ENCODE data around the gene FAM174A.

FAM174A gene

GRCh38 chr5:100535060-100536005 is at the start of gene FAM174A:
Gene FAM174A, plus strand, starts transcription at chr5:100535374. Its CDS starts 157 bp downstream, at chr5:100535531.
- DNase-seq (ENCODE audit: low read depth) = peak; percentile 85

- no peak for DNase-seq (ENCODE audit: low read depth)
Observed at GRCh38 chr5:100493996-100494395, 41.2 kb upstream of the FAM174A start.

GRCh38 chr5:100496296-100496695 is 38.9 kb upstream of the FAM174A start:
- no peak for DNase-seq (ENCODE audit: low read depth)

- DNase-seq (ENCODE audit: low read depth) = no peak
Observed at GRCh38 chr5:100502684-100503083, 32.5 kb upstream of the FAM174A start.

- no peak for DNase-seq (ENCODE audit: low read depth)
Observed at GRCh38 chr5:100505984-100506670, 29.0 kb upstream of the FAM174A start.

GRCh38 chr5:100516285-100516684 is 18.9 kb upstream of the FAM174A start:
- no peak for DNase-seq (ENCODE audit: low read depth)

- DNase-seq (ENCODE audit: low read depth) = no peak
Observed at GRCh38 chr5:100517301-100517974, 17.7 kb upstream of the FAM174A start.

GRCh38 chr5:100518377-100518776 is 16.8 kb upstream of the FAM174A start:
- no peak for DNase-seq (ENCODE audit: low read depth)

- no peak for DNase-seq (ENCODE audit: low read depth)
Observed at GRCh38 chr5:100519075-100519474, 16.1 kb upstream of the FAM174A start.

GRCh38 chr5:100520348-100520747 is 14.8 kb upstream of the FAM174A start:
- DNase-seq (ENCODE audit: low read depth) = no peak

- no peak for DNase-seq (ENCODE audit: low read depth)
Observed at GRCh38 chr5:100537946-100538345, 2.8 kb downstream of the FAM174A start.

GRCh38 chr5:100539519-100539918 is 4.3 kb downstream of the FAM174A start:
- no peak for DNase-seq (ENCODE audit: low read depth)

GRCh38 chr5:100542086-100542485 is 6.9 kb downstream of the FAM174A start:
- DNase-seq (ENCODE audit: low read depth) = no peak

GRCh38 chr5:100546001-100546400 is 10.8 kb downstream of the FAM174A start:
- no peak for DNase-seq (ENCODE audit: low read depth)

- DNase-seq (ENCODE audit: low read depth) = no peak
Observed at GRCh38 chr5:100550531-100551051, 15.4 kb downstream of the FAM174A start.

- no peak for DNase-seq (ENCODE audit: low read depth)
Observed at GRCh38 chr5:100551183-100551582, 16.0 kb downstream of the FAM174A start.

- DNase-seq (ENCODE audit: low read depth) = no peak
Observed at GRCh38 chr5:100553209-100553608, 18.0 kb downstream of the FAM174A start.

GRCh38 chr5:100560860-100561259 is 25.7 kb downstream of the FAM174A start:
- no peak for DNase-seq (ENCODE audit: low read depth)

- no peak for DNase-seq (ENCODE audit: low read depth)
Observed at GRCh38 chr5:100562821-100563220, 27.6 kb downstream of the FAM174A start.

- no peak for DNase-seq (ENCODE audit: low read depth)
Observed at GRCh38 chr5:100566382-100567141, 31.4 kb downstream of the FAM174A start.

- no peak for DNase-seq (ENCODE audit: low read depth)
Observed at GRCh38 chr5:100574716-100575115, 39.5 kb downstream of the FAM174A start.

- DNase-seq (ENCODE audit: low read depth) = no peak
Observed at GRCh38 chr5:100575815-100576214, 40.6 kb downstream of the FAM174A start.
